Effector memory CD4-positive, alpha-beta T cell (primary cell): ENCODE results near the gene DOC2A.
"Not testable (repeated sequence)": the region's sequence is repeated elsewhere in the genome, so short reads cannot be mapped to it uniquely, and the experiment has no call there.

Experiments used
- DNase-seq, 3 donors: peaks; one replicate each; pipeline ENCODE4 v3.0.0-alpha.2; 2020
- H3K27ac ChIP-seq: 2 replicates; pipeline ENCODE4 v1.7.0; 2013; ENCODE audit warnings: mild to moderate bottlenecking, low read length, moderate library complexity; ENCODE audit not compliant: insufficient read depth, poor library complexity, severe bottlenecking
- H3K27me3 ChIP-seq: replicated peaks from 2 replicates; pipeline ENCODE4 v1.7.0; 2013; ENCODE audit warnings: mild to moderate bottlenecking, low read length; ENCODE audit not compliant: insufficient read depth, control insufficient read depth, poor library complexity, severe bottlenecking
- H3K36me3 ChIP-seq: 2 replicates; pipeline ENCODE4 v1.7.0; 2013; ENCODE audit warnings: mild to moderate bottlenecking, low read length, moderate library complexity; ENCODE audit not compliant: control insufficient read depth, insufficient read depth
- H3K4me1 ChIP-seq: 2 replicates; pipeline ENCODE4 v1.7.0; 2013; ENCODE audit warnings: low read length, mild to moderate bottlenecking; ENCODE audit not compliant: control insufficient read depth, insufficient read depth, poor library complexity, severe bottlenecking
- H3K4me3 ChIP-seq: 2 replicates; pipeline ENCODE4 v1.7.0; 2013; ENCODE audit warnings: low read length, low read depth, mild to moderate bottlenecking; ENCODE audit not compliant: insufficient read depth, poor library complexity, severe bottlenecking
- H3K9me3 ChIP-seq: 2 replicates; pipeline ENCODE4 v1.7.0; 2013; ENCODE audit warnings: mild to moderate bottlenecking, low read length, moderate library complexity; ENCODE audit not compliant: control insufficient read depth

The DOC2A gene

GRCh38 chr16:30027588-30028437 lies 17.0 kb upstream of the DOC2A start:
- Histone ChIP-seq H3K4me1 (no peaks in the 10 kb centered on the region), H3K9me3 (no peaks in the 10 kb centered on the region), H3K36me3 (no peaks in the 10 kb centered on the region), H3K27ac (no peak overlapping the region), H3K4me3 (no peak overlapping the region), H3K27me3 (peaks cover 28% of the 10 kb centered on the region)
- no peak for DNase-seq

GRCh38 chr16:30026449-30026848 lies 15.6 kb upstream of the DOC2A start:
- Histone ChIP-seq H3K36me3 (no peaks in the 10 kb centered on the region), H3K4me3 (no peak overlapping the region), H3K4me1 (peaks cover 4% of the 10 kb centered on the region), H3K27ac (no peak overlapping the region), H3K27me3 (peaks cover 22% of the 10 kb centered on the region), H3K9me3 (no peaks in the 10 kb centered on the region)
- DNase-seq = no peak

GRCh38 chr16:30025574-30025973 lies 14.7 kb upstream of the DOC2A start:
- Histone ChIP-seq H3K9me3 (no peaks in the 10 kb centered on the region), H3K4me3 (no peak overlapping the region), H3K27ac (no peak overlapping the region), H3K4me1 (peaks cover 11% of the 10 kb centered on the region), H3K27me3 (peaks cover 15% of the 10 kb centered on the region), H3K36me3 (no peaks in the 10 kb centered on the region)
- no peak for DNase-seq

DNA sequence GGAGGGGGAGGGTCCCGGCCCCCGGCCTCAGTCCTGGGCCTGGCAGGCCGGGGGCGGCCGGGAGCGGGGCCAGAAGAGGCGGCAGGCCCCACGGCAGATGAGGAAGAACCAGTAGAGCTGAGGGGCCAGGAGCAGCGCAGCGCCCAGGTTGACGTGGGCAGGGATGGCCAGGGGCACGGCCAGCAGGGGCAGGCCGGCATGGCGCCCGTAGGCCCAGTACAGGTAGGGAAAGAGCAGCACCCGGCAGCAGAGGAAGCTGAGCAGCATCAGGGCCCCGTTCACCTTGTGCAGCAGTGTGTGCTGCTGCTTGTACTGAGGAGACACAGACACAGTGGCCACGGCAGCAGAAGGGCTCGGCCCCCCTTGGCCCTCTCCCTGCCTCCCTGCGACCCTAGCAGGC lies 14.3 kb upstream of the DOC2A start:
- H3K27ac ChIP-seq = no peak overlapping the region
- peaks cover 11% of the 10 kb centered on the region for H3K4me1 ChIP-seq
- H3K4me3 ChIP-seq = no peak overlapping the region
- peaks cover 11% of the 10 kb centered on the region for H3K27me3 ChIP-seq
- DNase-seq = no peak
- no peaks in the 10 kb centered on the region for H3K9me3 ChIP-seq
- H3K36me3 ChIP-seq = no peaks in the 10 kb centered on the region

GRCh38 chr16:30024451-30024850 lies 13.6 kb upstream of the DOC2A start:
- H3K27me3 ChIP-seq = peaks cover 4% of the 10 kb centered on the region
- no peak for DNase-seq
- H3K4me1 ChIP-seq = peaks cover 11% of the 10 kb centered on the region
- H3K9me3 ChIP-seq = no peaks in the 10 kb centered on the region
- no peaks in the 10 kb centered on the region for H3K36me3 ChIP-seq
- H3K27ac ChIP-seq = no peak overlapping the region
- no peak overlapping the region for H3K4me3 ChIP-seq

DNA sequence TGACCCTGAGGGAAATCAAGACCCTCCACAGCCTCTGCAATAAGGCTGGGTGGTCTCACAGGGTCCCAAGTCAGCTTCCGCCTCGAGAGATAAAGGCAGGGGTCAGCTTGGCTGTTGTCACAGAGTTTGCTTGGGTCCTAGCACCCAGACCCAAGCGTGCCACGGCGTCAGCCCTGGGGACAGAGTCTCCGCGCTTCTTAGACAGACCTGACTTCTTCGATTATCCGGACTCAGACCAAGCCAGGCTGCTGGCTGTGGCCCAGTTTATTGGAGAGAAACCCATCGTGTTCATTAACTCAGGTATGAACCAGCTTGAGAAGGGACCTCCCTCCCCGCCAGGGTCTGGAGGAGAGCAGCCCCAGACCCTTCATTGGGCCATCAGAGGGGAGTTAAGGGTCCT lies 12.8 kb upstream of the DOC2A start:
- Histone ChIP-seq H3K9me3 (no peaks in the 10 kb centered on the region), H3K36me3 (no peaks in the 10 kb centered on the region), H3K27me3 (peaks cover 3% of the 10 kb centered on the region), H3K27ac (no peak overlapping the region), H3K4me3 (no peak overlapping the region), H3K4me1 (peaks cover 11% of the 10 kb centered on the region)
- no peak for DNase-seq

DNA sequence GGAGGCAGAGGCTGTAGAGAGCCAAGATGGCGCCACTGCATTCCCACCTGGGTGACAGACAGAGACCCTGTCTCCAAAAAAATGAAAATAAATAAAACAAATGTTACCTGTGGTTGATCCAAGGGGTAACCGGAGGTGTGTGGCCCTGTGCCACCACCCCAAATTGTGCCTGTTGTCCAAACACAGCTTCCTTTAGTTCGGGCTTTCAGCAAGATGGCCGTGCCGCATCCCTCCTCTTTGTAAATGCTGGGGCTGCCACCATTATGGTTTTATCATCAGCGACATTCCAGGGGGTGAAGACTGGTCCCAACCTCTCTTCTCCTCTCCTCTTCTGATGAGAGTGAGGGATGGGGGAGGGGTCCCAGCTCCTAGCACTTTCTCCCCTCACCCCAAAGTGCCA lies 12.1 kb upstream of the DOC2A start, which contains the start of gene C16orf92:
Gene C16orf92, plus strand, starts transcription at position 312 of the 400 bp plus-strand sequence. CDS start 143 bp downstream, outside the sequence.
- Histone ChIP-seq H3K9me3 (no peaks in the 10 kb centered on the region), H3K27ac (no peak within 1 kb of the TSS), H3K36me3 (no peaks in the 10 kb centered on the region), H3K4me3 (no peak within 1 kb of the TSS), H3K4me1 (peaks cover 11% of the 10 kb centered on the region), H3K27me3 (peaks cover 3% of the 10 kb centered on the region)
- no peak for DNase-seq

DNA sequence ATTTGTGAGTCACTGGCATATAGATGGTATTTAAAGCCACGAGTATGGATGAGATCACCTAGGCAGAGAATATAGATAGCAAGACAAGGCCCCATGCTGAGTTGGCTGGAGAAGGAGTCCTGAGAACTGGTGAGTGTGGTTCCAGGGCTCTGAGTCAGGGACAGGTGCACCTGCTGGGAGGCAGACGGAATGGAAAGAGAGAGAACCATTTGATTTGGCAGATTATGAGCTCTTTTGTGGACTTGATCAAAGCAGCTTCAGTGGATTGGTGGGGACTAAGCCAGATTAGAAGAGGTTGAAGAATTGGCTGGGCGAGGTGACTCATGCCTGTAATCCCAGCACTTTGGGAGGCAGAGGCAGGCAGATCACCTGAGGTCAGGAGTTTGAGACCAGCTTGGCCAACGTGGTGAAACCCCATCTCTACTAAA lies 7.9 kb upstream of the DOC2A start:
- no peaks in the 10 kb centered on the region for H3K27me3 ChIP-seq
- H3K36me3 ChIP-seq = no peaks in the 10 kb centered on the region
- H3K4me1 ChIP-seq = peaks cover 11% of the 10 kb centered on the region
- no peak overlapping the region for H3K27ac ChIP-seq
- DNase-seq = no peak
- H3K4me3 ChIP-seq = no peak overlapping the region
- H3K9me3 ChIP-seq = no peaks in the 10 kb centered on the region

GRCh38 chr16:30017937-30018336 lies 7.1 kb upstream of the DOC2A start:
- H3K27ac ChIP-seq, H3K4me3 ChIP-seq, H3K27me3 ChIP-seq, H3K36me3 ChIP-seq, H3K9me3 ChIP-seq, DNase-seq: not testable (repeated sequence)
- peaks cover 11% of the 10 kb centered on the region for H3K4me1 ChIP-seq

DNA sequence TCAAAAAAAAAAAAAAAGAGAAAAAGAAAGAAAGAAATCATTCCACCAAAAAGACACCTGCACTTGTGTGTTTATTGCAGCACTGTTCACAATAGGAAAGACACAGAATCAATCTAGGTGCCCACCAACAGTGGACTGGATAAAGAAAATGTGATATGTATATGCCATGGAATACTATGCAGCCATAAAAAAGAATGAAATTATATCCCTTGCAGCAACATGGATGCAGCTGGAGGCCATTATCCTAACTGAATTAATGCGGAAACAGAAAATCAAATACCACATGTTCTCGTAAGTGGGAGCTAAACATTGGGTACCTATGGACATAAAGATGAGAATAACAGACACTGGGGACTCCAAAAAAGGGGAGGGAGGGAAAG lies 6.4 kb upstream of the DOC2A start:
- Histone ChIP-seq H3K36me3 (no peaks in the 10 kb centered on the region), H3K4me3 (no peak overlapping the region), H3K27ac (no peak overlapping the region), H3K4me1 (peaks cover 11% of the 10 kb centered on the region), H3K27me3 (no peaks in the 10 kb centered on the region), H3K9me3 (no peaks in the 10 kb centered on the region)
- no peak for DNase-seq
